NCI-H128 (cell line): ENCODE data around the gene PDE11A.
A peak's percentile ranks its signal among the peaks of the same experiment; 100 is the strongest.
"Not testable (repeated sequence)": the region's sequence is repeated elsewhere in the genome, so short reads cannot be mapped to it uniquely, and the experiment has no call there.

Experiments
- DNase-seq: peaks from one replicate; lab custom pipeline; 2025; ENCODE audit not compliant: unreplicated experiment; lab: John Stamatoyannopoulos, UW

Gene PDE11A

GRCh38 chr2:178009813-178010212, 62.8 kb downstream of the PDE11A start:
- DNase-seq, result no peak

GRCh38 chr2:178008636-178009289, 63.8 kb downstream of the PDE11A start:
- peak; percentile 63 for DNase-seq

DNA sequence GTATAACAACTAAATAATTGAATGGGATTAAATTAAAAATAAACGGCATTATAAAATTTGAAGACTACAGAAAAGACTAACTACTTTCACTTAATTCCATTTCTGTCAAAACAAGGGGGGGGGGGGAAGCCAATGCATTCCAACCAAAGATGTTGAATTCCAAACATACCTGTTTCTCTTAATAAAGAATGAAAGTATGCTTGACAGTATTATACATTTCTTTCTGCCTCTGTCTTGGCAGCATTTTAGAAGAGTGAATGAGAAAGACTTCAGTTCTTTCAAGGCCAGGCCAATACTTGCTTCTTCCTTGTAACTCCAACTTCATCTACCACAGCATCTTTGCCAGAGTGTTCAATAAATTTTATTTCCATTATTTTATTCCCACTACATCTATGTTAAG, 65.9 kb downstream of the PDE11A start:
- DNase-seq, result no peak

DNA sequence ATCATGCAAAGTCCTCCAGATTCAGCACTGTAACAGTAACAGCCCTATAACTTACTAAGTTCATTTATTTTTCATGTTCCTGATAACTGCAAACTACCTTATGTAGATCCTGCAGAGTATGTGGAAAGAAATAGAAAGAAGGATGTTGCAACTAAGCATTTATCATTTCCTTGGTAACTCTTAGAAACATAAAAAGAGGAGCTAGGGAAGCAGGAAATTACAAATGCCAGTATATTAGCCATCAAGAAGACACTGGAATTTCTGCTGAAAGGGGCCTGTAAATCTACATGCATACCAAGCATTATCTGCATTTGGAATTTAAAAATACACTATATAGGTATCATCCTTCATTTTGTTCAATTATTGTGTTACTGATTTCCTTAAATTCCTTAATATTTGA, 66.8 kb downstream of the PDE11A start:
- DNase-seq, result no peak

DNA sequence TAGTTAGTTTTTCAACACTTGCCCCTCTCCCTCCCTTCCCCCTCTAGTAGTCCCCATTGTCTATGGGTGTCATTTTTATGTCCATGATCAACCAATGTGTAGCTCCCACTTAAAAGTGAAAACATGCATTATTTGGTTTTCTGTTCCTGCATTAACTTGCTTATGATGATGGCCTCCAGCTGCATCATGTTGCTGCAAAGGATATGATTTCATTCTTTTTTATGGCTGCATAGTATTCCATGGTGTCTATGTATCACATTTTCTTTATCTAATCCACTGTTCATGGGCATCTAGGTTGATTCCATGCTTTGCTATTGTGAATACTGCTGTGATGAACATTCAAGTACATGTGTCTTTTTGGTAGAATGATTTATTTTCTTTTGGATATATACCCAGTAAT, 70.5 kb downstream of the PDE11A start:
- DNase-seq, result no peak

- no peak for DNase-seq
Measured at GRCh38 chr2:177998996-177999395, 73.6 kb downstream of the PDE11A start.

- DNase-seq, result no peak
Measured at GRCh38 chr2:177998006-177998405, 74.6 kb downstream of the PDE11A start.

- DNase-seq, result no peak
Measured at GRCh38 chr2:177992992-177993391, 79.6 kb downstream of the PDE11A start.

DNA sequence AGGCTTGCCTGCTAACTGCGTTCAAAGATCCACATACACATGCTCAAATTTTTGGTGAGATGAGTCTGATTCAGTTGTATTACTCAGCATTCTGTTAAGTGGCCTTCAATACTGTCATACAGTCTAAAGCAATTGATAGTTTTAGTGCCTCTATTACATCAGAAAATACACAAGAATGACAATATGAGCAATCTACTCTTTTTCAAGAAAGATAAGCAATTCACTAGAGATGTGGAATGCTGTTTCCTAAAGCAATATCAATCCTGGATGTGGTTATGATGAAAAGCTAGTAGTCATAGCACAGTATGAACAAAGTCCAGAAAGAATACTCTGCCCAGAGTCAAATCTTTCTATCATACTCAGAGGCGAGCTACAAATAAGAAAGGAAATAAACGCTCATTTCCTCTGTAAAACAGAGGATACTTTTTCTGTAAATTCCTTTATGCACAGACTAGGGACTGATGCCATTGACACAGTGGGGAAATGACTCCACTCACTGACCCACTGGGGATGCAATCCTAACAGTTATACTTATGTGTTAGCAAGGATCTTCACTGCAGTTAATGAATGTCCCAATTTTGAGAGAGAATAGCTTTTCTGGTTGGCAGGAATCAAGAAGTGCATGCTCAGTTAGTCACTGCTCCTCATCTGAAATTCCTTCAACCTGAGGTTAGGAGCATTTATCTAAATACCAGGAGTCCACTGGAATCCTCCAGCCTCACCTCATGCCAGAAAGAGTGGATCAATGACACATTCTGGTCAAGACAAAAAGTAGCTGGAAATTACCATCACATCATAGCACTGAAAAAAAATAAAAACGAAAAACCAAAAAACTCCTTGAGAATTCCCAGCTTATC, 83.3 kb downstream of the PDE11A start:
- DNase-seq, result no peak

- DNase-seq, result no peak
Measured at GRCh38 chr2:177984749-177985148, 87.8 kb downstream of the PDE11A start.

DNA sequence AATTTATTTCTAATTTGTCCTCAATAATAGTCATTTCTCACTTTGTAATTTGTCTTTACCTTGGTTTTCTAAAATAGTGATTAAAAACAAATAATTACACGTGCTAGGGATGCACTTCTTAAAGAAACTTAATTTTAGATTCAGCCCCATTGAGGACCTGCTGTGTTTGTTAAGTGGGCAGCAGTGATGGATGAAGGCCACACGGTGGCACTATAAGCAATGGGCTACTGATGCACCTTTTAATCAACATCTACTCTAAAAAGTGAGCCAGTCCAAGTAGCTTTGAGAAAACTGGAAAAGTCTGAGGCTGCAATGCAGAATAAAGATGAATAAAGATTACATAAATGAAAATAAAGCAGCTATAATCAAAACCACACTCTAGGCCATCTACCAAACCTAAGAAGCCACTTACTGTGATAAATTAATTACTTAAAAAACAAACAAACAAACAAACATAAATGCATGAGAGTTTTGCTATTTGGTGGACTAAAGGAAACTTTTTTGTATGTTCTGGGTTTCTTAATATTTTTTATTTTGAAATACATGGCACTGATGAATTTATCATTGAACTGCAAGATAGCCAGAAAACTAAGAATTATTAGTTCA, 89.3 kb downstream of the PDE11A start:
- DNase-seq, result no peak

- no peak for DNase-seq
Measured at GRCh38 chr2:177972782-177973181, 99.8 kb downstream of the PDE11A start.

- DNase-seq, result no peak
Measured at GRCh38 chr2:177972123-177972522, 100.5 kb downstream of the PDE11A start.

- no peak for DNase-seq
Measured at GRCh38 chr2:177970670-177971454, 101.7 kb downstream of the PDE11A start.

DNA sequence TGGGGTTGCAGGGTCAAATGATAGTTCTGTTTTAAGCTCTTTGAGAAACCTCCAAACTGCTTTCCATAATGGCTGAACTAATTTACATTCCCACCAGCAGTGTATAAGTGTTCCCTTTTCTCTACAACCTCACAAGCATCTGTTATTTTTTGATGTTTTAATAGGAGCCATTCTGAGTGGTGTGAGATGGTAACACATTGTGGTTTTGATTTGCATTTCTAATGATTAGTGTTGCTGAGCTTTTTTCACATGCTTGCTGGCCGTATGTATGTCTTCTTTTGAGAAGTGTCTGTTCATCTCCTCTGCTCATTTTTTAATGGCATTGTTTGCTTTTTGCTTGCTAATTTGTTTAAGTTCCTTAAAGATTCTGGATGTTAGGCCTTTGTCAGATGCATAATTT, 107.7 kb downstream of the PDE11A start:
- DNase-seq, result no peak

GRCh38 chr2:177952151-177952550, 120.4 kb downstream of the PDE11A start:
- DNase-seq, result no peak

DNA sequence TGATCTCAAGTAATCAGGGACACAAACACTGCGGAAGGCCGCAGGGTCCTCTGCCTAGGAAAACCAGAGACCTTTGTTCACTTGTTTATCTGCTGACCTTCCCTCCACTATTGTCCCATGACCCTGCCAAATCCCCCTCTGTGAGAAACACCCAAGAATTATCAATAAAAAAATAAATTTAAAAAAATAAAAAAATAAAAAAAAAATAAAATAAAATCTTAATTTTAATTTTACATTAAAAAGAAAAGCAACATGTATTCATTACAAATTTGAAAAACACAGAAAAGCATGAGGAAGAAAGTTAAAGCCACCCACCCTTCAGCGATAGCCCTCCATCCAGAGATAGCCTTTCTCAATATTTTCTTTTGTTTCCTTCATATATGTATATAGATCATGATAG, 125.0 kb downstream of the PDE11A start:
- not testable (repeated sequence) for DNase-seq

DNA sequence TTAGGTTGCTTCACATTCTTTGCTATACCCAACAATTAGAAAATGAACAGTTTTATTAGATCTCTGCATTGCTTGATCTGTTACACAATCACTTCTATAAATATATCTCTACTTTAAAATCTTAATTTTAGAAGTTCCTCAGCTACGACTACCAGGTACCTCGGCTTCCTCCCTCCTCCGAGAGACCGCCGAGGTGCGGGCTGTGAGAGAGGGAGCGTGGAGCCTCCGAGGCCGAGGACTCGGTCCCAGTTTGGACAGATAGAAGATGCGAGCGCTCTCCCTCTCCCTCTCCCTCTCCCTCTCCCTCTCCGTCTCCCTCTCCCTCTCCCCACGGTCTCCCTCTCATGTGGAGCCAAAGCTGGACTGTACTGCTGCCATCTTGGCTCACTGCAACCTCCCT, 128.0 kb downstream of the PDE11A start:
- DNase-seq, result not testable (repeated sequence)

- DNase-seq, result no peak
Measured at GRCh38 chr2:177942731-177943130, 129.8 kb downstream of the PDE11A start.

GRCh38 chr2:177939211-177939610, 133.4 kb downstream of the PDE11A start:
- no peak for DNase-seq

- no peak for DNase-seq
Measured at GRCh38 chr2:177930916-177931315, 141.7 kb downstream of the PDE11A start.
